KMS-11 (cell line): ENCODE measurements around the gene PLA2G4A.

ENCODE experiments used
- H2AFZ ChIP-seq: fragments of 200-600 bp; sonication (generic); 2 replicates; pipeline ENCODE4 v1.6.1; 2016; ENCODE audit warnings: antibody characterized with exemption, mixed run types, low read depth
- H3K27ac ChIP-seq: fragments of 200-600 bp; sonication (generic); 2 replicates; pipeline ENCODE4 v1.6.1; 2016; ENCODE audit warnings: mild to moderate bottlenecking, mixed run types
- H3K27me3 ChIP-seq: fragments of 200-600 bp; sonication (generic); 2 replicates; pipeline ENCODE4 v1.6.1; 2017; ENCODE audit warnings: mild to moderate bottlenecking, low read depth, mixed run types, moderate library complexity; ENCODE audit not compliant: insufficient read depth
- H3K36me3 ChIP-seq: fragments of 200-600 bp; sonication (generic); 2 replicates; pipeline ENCODE4 v1.6.1; 2017; ENCODE audit warnings: mild to moderate bottlenecking, mixed run types; ENCODE audit not compliant: insufficient read depth
- H3K4me1 ChIP-seq: fragments of 200-600 bp; sonication (generic); 2 replicates; pipeline ENCODE4 v1.6.1; 2016; ENCODE audit warnings: mild to moderate bottlenecking, low read depth, mixed run types; ENCODE audit not compliant: poor library complexity, severe bottlenecking
- H3K4me2 ChIP-seq: fragments of 200-600 bp; sonication (generic); 2 replicates; pipeline ENCODE4 v1.7.0; 2016; ENCODE audit warnings: mild to moderate bottlenecking, mixed run types
- H3K4me3 ChIP-seq: fragments of 200-600 bp; sonication (generic); IDR thresholded peaks from 2 replicates; pipeline ENCODE4 v1.6.1; 2017; ENCODE audit warnings: low read depth, low read length, mixed read lengths; ENCODE audit not compliant: insufficient read depth
- H3K79me2 ChIP-seq: fragments of 200-600 bp; sonication (generic); 2 replicates; pipeline ENCODE4 v1.6.1; 2016; ENCODE audit warnings: low read depth, mixed run types; ENCODE audit not compliant: insufficient read depth
- H3K9ac ChIP-seq: fragments of 200-600 bp; sonication (generic); 2 replicates; pipeline ENCODE4 v1.6.1; 2016; ENCODE audit warnings: mild to moderate bottlenecking, mixed run types
- H4K20me1 ChIP-seq: fragments of 200-600 bp; sonication (generic); 2 replicates; pipeline ENCODE4 v1.6.1; 2016; ENCODE audit warnings: mild to moderate bottlenecking, mixed run types; ENCODE audit not compliant: insufficient read depth
- CTCF ChIP-seq: fragments of 200-600 bp; sonication (generic); conservative IDR thresholded peaks from 2 replicates; pipeline ENCODE4 v1.6.1; 2017; ENCODE audit warnings: low read depth, mild to moderate bottlenecking, antibody characterized with exemption, low read length, moderate library complexity, mixed read lengths

The PLA2G4A gene

GRCh38 chr1:186967656-186968394 is 139.1 kb downstream of the PLA2G4A start:
- H3K9ac ChIP-seq: no peak overlapping the region
- TF ChIP-seq CTCF: no peak
- H3K4me2 ChIP-seq: no peak overlapping the region
- no peak overlapping the region for H2AFZ ChIP-seq
- H3K36me3 ChIP-seq: no peaks in the 10 kb centered on the region
- H4K20me1 ChIP-seq: no peaks in the 10 kb centered on the region
- no peaks in the 10 kb centered on the region for H3K27me3 ChIP-seq
- H3K27ac ChIP-seq: no peak overlapping the region
- no peaks in the 10 kb centered on the region for H3K4me1 ChIP-seq
- no peaks in the 10 kb centered on the region for H3K79me2 ChIP-seq
- no peak overlapping the region for H3K4me3 ChIP-seq

- no peaks in the 10 kb centered on the region for H3K27me3 ChIP-seq
- no peak overlapping the region for H2AFZ ChIP-seq
- no peak overlapping the region for H3K9ac ChIP-seq
- no peak overlapping the region for H3K27ac ChIP-seq
- H3K4me3 ChIP-seq: no peak overlapping the region
- H3K79me2 ChIP-seq: no peaks in the 10 kb centered on the region
- H4K20me1 ChIP-seq: no peaks in the 10 kb centered on the region
- H3K36me3 ChIP-seq: no peaks in the 10 kb centered on the region
- TF ChIP-seq CTCF: no peak
- no peak overlapping the region for H3K4me2 ChIP-seq
- H3K4me1 ChIP-seq: no peaks in the 10 kb centered on the region
Measured at GRCh38 chr1:186974774-186975181, 146.0 kb downstream of the PLA2G4A start.

GRCh38 chr1:186975220-186975619 is 146.5 kb downstream of the PLA2G4A start:
- no peak overlapping the region for H3K4me3 ChIP-seq
- H3K27me3 ChIP-seq: no peaks in the 10 kb centered on the region
- no peak overlapping the region for H3K27ac ChIP-seq
- H3K4me1 ChIP-seq: no peaks in the 10 kb centered on the region
- no peak overlapping the region for H2AFZ ChIP-seq
- no peaks in the 10 kb centered on the region for H3K36me3 ChIP-seq
- no peaks in the 10 kb centered on the region for H3K79me2 ChIP-seq
- no peak overlapping the region for H3K4me2 ChIP-seq
- no peak for TF ChIP-seq CTCF
- no peaks in the 10 kb centered on the region for H4K20me1 ChIP-seq
- no peak overlapping the region for H3K9ac ChIP-seq

- no peak overlapping the region for H3K4me2 ChIP-seq
- no peaks in the 10 kb centered on the region for H4K20me1 ChIP-seq
- H3K27ac ChIP-seq: no peak overlapping the region
- no peak overlapping the region for H2AFZ ChIP-seq
- H3K9ac ChIP-seq: no peak overlapping the region
- no peaks in the 10 kb centered on the region for H3K36me3 ChIP-seq
- H3K27me3 ChIP-seq: no peaks in the 10 kb centered on the region
- H3K4me3 ChIP-seq: no peak overlapping the region
- no peaks in the 10 kb centered on the region for H3K4me1 ChIP-seq
- H3K79me2 ChIP-seq: no peaks in the 10 kb centered on the region
- no peak for TF ChIP-seq CTCF
Measured at GRCh38 chr1:186976700-186977099, 148.0 kb downstream of the PLA2G4A start.
